K562 (cell line): Measurements from ENCODE around the gene B3GALNT2. TPM values are rescaled to one million over a fixed set of nuclear protein-coding genes. Genes with fewer than 3 reads are reported as not detected.

Experiments
- DEAF1 ChIP-seq: fragments of 450-650 bp; formaldehyde crosslinking; IDR thresholded peaks from 2 replicates; pipeline ENCODE4 v1.4.0; 2020; ENCODE audit warnings: mild to moderate bottlenecking, moderate library complexity
- IRF2 ChIP-seq: sonication (generic); formaldehyde crosslinking; IDR thresholded peaks from 2 replicates; pipeline ENCODE4 v1.8.1; 2022; ENCODE audit warnings: mild to moderate bottlenecking, missing genetic modification reagents
- MGA ChIP-seq: fragments of 450-650 bp; IDR thresholded peaks from 2 replicates; pipeline ENCODE4 v1.6.1; 2016; ENCODE audit warnings: mild to moderate bottlenecking, moderate library complexity
- THAP12 ChIP-seq: fragments of 250-450 bp; sonication (Bioruptor Pico); IDR thresholded peaks from 2 replicates; pipeline ENCODE4 v1.9.0; 2021; ENCODE audit warnings: mild to moderate bottlenecking, inconsistent platforms
- ZBTB1 ChIP-seq: sonication (generic); formaldehyde crosslinking; IDR thresholded peaks from 2 replicates; pipeline ENCODE4 v1.8.1; 2023; ENCODE audit warnings: missing genetic modification reagents, low read depth, mild to moderate bottlenecking, borderline replicate concordance
- polyA plus RNA-seq, 8 experiments: library from polyadenylated mRNA; depleted of rRNA in 4 of 8; stranded (reverse) in 5 of 8; unstranded in 3 of 8; fragments of >200 nt; fragmentation: Nextera tagmentation in 2 of 8; fragmentation: Illumina TruSeq in 1 of 8; extraction: Ambion mirVana in 2 of 8; extraction: Trizol in 1 of 8; gene quantifications; 2 replicates each; pipeline versions ENCODE4 v1.2.1 to v1.2.3, GENCODE V29; 2011 to 2014; ENCODE audit warnings: inconsistent platforms in 1 of 8, missing spikeins in 1 of 8
- total RNA-seq, 7 experiments: library from RNA; depleted of rRNA in 6 of 7; stranded (reverse); fragments of >200 nt in 6 of 7; fragmentation: Illumina TruSeq in 2 of 7; extraction: Trizol in 2 of 7; gene quantifications; 2 replicates each; pipeline versions ENCODE4 v1.2.1 to v1.2.3, GENCODE V29; 2011 to 2021; ENCODE audit warnings: low replicate concordance in 1 of 7

The B3GALNT2 gene
- total and polyA plus RNA-seq, 9 of the 15 experiments (the other 6 are each of a cell fraction or from before 2014, with no cell fraction given) = 2.0 to 31.7 (median 22.9) TPM

GRCh38 chr1:235415008-235415904 is 89.0 kb downstream of the B3GALNT2 start (continued):
- TF ChIP-seq MGA (no peak), IRF2 (CRISPR knock-in tag) (no peak), THAP12 (no peak), ZBTB1 (CRISPR knock-in tag) (no peak), DEAF1 (CRISPR knock-in tag) (peak; percentile 73; the same call in 1 of the 2 replicates)
